Liver (tissue), 3 donors: ENCODE measurements around the gene NT5DC1.

Experiments
- ATF3 ChIP-seq: IDR thresholded peaks from 2 replicates; pipeline ENCODE4 v1.6.1; 2016; ENCODE audit warnings: antibody characterized with exemption
- CTCF ChIP-seq: fragments of 150-350 bp; IDR thresholded peaks from 2 replicates; pipeline ENCODE4 v1.5.1; 2017; ENCODE audit warnings: improper control_type of control experiment, low read depth, low read length; ENCODE audit not compliant: missing input control
- FOXA1 ChIP-seq: IDR thresholded peaks from 2 replicates; pipeline ENCODE4 v1.6.1; 2016; ENCODE audit warnings: antibody characterized with exemption
- FOXA2 ChIP-seq: IDR thresholded peaks from 2 replicates; pipeline ENCODE4 v1.6.1; 2016; ENCODE audit warnings: antibody characterized with exemption
- JUND ChIP-seq, 2 donors: IDR thresholded peaks; 2 replicates each; pipeline ENCODE4 v1.6.1; 2016; ENCODE audit warnings: antibody characterized with exemption in 2 of 2
- MAX ChIP-seq: IDR thresholded peaks from 2 replicates; pipeline ENCODE4 v1.6.1; 2016; ENCODE audit warnings: antibody characterized with exemption
- RAD21 ChIP-seq, 2 donors: IDR thresholded peaks; 2 replicates each; pipeline ENCODE4 v1.6.1; 2016; ENCODE audit warnings: antibody characterized with exemption in 2 of 2, mild to moderate bottlenecking in 2 of 2
- RXRA ChIP-seq, 2 donors: IDR thresholded peaks; 2 replicates each; pipeline ENCODE4 v1.6.1; 2017 to 2018; ENCODE audit warnings: antibody characterized with exemption in 2 of 2, mild to moderate bottlenecking in 1 of 2
- YY1 ChIP-seq: IDR thresholded peaks from 2 replicates; pipeline ENCODE4 v1.6.1; 2016; ENCODE audit warnings: antibody characterized with exemption, mild to moderate bottlenecking
- donor health status: healthy.
- donor health status: healthy.

GRCh38 chr6:116094041-116094440, 6.6 kb upstream of the NT5DC1 start:
- TF ChIP-seq FOXA1 = no peak
- no peak for TF ChIP-seq CTCF
- no peak for TF ChIP-seq FOXA2
- TF ChIP-seq RAD21 (IDR thresholded peaks at IDR 0.05) = no peak
- no peak for TF ChIP-seq ATF3
- peak in 1 of 2 donors; percentile 37 for TF ChIP-seq JUND (IDR thresholded peaks at IDR 0.05)
- peak; percentile 49 for TF ChIP-seq MAX
- TF ChIP-seq RXRA (IDR thresholded peaks at IDR 0.05) = peak; percentile 79 to 80
- peak; percentile 22 for TF ChIP-seq YY1
